Posterior cingulate gyrus (tissue), 11 donors: ENCODE measurements around the gene GPATCH3.
A peak's percentile ranks its signal among the peaks of the same experiment; 100 is the strongest.
"Not testable (repeated sequence)": the region's sequence is repeated elsewhere in the genome, so short reads cannot be mapped to it uniquely, and the experiment has no call there.

Source experiments
- DNase-seq, 10 donors: peaks; one replicate each; pipeline versions ENCODE4 v3.0.0 to v3.0.0-alpha.2; 2020 to 2021; ENCODE audit warnings: mixed read lengths in 3 of 10
- intact Hi-C: fragments of 100-400 bp; cut with DNase I; formaldehyde crosslinking; loops from one replicate; pipeline ENCODE4 v1.15.1; 2023

The GPATCH3 gene

GRCh38 chr1:26851106-26851684, 49.1 kb downstream of the GPATCH3 start:
- no peak for DNase-seq
- intact Hi-C loops, result no loop called here

DNA sequence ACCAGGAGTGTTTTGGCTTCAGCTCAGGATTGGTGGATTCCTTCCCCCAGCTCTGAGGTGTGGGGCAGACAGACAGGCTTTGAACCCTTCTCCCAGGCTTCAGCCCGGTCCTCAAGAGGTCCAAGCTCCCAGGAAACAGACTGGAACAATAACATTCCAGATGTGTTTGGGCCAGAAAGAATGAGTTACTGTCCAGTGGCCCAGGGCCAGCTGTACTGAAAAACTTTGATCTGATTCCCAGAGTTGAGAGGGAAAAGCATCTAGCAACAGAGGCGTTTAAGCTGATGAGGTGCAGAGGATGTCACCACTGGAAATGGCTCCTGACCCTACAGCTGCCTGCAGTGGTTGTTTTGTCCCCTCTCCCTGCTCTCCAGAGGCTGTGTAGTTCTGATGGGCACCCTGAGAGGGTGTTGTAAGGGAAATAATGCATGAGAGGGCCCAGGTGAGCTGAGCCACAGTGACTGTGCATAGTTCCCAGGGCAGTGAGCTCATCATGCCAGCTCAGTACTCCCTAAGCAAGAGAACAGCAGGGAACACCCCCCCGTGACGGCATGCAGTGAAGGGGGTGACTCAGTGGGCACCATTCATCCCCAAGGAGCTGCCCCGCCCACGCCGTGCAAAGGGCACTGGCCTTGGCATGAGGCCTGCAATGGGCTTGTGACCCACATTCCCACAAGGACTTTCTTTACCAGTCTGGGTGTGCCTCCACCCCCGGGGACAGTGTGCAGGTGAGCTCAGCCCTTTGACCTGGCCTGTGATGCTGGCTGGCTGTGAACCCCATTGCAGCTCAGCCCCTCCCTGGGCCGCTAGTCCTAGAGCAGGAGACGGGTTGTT, 51.1 kb downstream of the GPATCH3 start:
- DNase-seq, result no peak
- intact Hi-C loops, result no loop called here

- peak in 4 of 10 donors; percentile 26 to 78 (median 38) for DNase-seq
- intact Hi-C loops, result no loop called here
Measured at GRCh38 chr1:26848499-26848898, 51.8 kb downstream of the GPATCH3 start.

DNA sequence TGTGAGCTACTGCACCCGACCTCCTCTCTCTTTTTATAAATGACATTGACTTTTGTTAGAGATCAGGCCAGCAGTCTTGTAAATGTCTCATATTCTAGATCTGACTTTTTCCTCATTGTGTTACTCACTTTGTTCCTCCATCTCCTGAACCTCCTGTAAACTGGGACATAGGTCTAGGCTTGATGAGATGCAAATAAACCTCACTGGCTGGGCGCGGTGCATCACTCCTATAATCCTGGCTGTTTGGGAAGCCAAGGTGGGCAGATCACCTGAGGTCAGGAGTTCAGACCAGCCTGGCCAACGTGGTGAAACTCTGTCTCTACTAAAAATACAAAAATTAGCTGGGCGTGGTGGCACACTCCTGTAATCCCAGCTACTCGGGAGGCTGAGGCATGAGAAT, 52.4 kb downstream of the GPATCH3 start:
- intact Hi-C loops, DNase-seq: not testable (repeated sequence)

GRCh38 chr1:26844424-26845196, 55.7 kb downstream of the GPATCH3 start:
- intact Hi-C loops, result no loop called here
- no peak for DNase-seq
